NCI-H187 treated with DMSO at 0.1 percent for 48 hours (cell line): ENCODE data around the gene LRRC4C.
A peak's percentile ranks its signal among the peaks of the same experiment; 100 is the strongest.
"Not testable (repeated sequence)": the region's sequence is repeated elsewhere in the genome, so short reads cannot be mapped to it uniquely, and the experiment has no call there.

Experiments
- DNase-seq: peaks from one replicate; lab custom pipeline; 2025; lab: John Stamatoyannopoulos, UW

Gene LRRC4C

GRCh38 chr11:41018224-41018623, 441.2 kb downstream of the LRRC4C start:
- DNase-seq = no peak

GRCh38 chr11:41010361-41011050, 448.9 kb downstream of the LRRC4C start:
- no peak for DNase-seq

- DNase-seq = no peak
Observed at GRCh38 chr11:41005986-41006385, 453.5 kb downstream of the LRRC4C start.

- no peak for DNase-seq
Observed at GRCh38 chr11:41003339-41004282, 455.8 kb downstream of the LRRC4C start.

GRCh38 chr11:40998920-40999319, 460.5 kb downstream of the LRRC4C start:
- no peak for DNase-seq

- no peak for DNase-seq
Observed at GRCh38 chr11:40987776-40988435, 471.5 kb downstream of the LRRC4C start.

- DNase-seq = no peak
Observed at GRCh38 chr11:40986320-40986719, 473.1 kb downstream of the LRRC4C start.

- no peak for DNase-seq
Observed at GRCh38 chr11:40975076-40975475, 484.4 kb downstream of the LRRC4C start.

- DNase-seq = no peak
Observed at GRCh38 chr11:40974186-40974795, 485.2 kb downstream of the LRRC4C start.

- DNase-seq = no peak
Observed at GRCh38 chr11:40958707-40959106, 500.7 kb downstream of the LRRC4C start.

GRCh38 chr11:40952479-40952878, 507.0 kb downstream of the LRRC4C start:
- no peak for DNase-seq

GRCh38 chr11:40938002-40938401, 521.5 kb downstream of the LRRC4C start:
- DNase-seq = no peak

GRCh38 chr11:40924915-40925314, 534.5 kb downstream of the LRRC4C start:
- no peak for DNase-seq

- no peak for DNase-seq
Observed at GRCh38 chr11:40921246-40921645, 538.2 kb downstream of the LRRC4C start.

GRCh38 chr11:40910774-40911173, 548.7 kb downstream of the LRRC4C start:
- not testable (repeated sequence) for DNase-seq

GRCh38 chr11:40894501-40894900, 565.0 kb downstream of the LRRC4C start:
- DNase-seq = no peak

GRCh38 chr11:40885250-40885954, 574.0 kb downstream of the LRRC4C start:
- DNase-seq = peak; percentile 8

GRCh38 chr11:40882301-40882700, 577.2 kb downstream of the LRRC4C start:
- DNase-seq = no peak

GRCh38 chr11:40879911-40880310, 579.5 kb downstream of the LRRC4C start:
- DNase-seq = no peak

GRCh38 chr11:40877981-40878380, 581.5 kb downstream of the LRRC4C start:
- no peak for DNase-seq

GRCh38 chr11:40877256-40877655, 582.2 kb downstream of the LRRC4C start:
- no peak for DNase-seq
